Measurements from ENCODE around the gene CELA1.

GRCh38 chr12:51362747-51363342, 16.4 kb upstream of the CELA1 start:
- no peak for TF ChIP-seq CTCF (IDR thresholded peaks at IDR 0.05; ENCODE audit: low read length)
- no peak for TF ChIP-seq EZH2 (IDR thresholded peaks at IDR 0.05; ENCODE audit: borderline replicate concordance, low read length)
